Bronchial epithelial cell (primary cell): ENCODE results near the gene ANKRD42. TPM values are rescaled to one million over a fixed set of nuclear protein-coding genes. Genes with fewer than 3 reads are reported as not detected.

Experiments
- DNase-seq: peaks from one replicate; pipeline ENCODE4 v3.0.0-alpha.2; 2010; ENCODE audit warnings: low read depth
- FAIRE-seq: peaks from 2 replicates; lab custom pipeline; 2011; peaks lifted over from hg19 to GRCh38; lab: Jason Lieb, UNC
- H3K27me3 ChIP-seq: 2 replicates; pipeline ENCODE4 v1.5.1; 2011; ENCODE audit warnings: low read length; ENCODE audit not compliant: control insufficient read depth, insufficient read depth
- H3K36me3 ChIP-seq: 2 replicates; pipeline ENCODE4 v1.5.1; 2011; ENCODE audit warnings: low read length; ENCODE audit not compliant: control insufficient read depth, insufficient read depth
- H3K4me3 ChIP-seq: 2 replicates; pipeline ENCODE4 v1.5.1; 2011; ENCODE audit warnings: mild to moderate bottlenecking, low read depth, low read length, control low read depth
- CTCF ChIP-seq: IDR thresholded peaks from 2 replicates; pipeline ENCODE4 v1.5.1; 2011; ENCODE audit warnings: mild to moderate bottlenecking, moderate library complexity, low read length, control low read depth, inconsistent platforms; ENCODE audit not compliant: insufficient read depth, severe bottlenecking
- total RNA-seq: library from RNA; depleted of rRNA; stranded (reverse); fragments of >200 nt; gene quantifications from 2 replicates; pipeline ENCODE4 v1.2.1, GENCODE V29; 2014

ANKRD42 gene
- total RNA-seq, 1 donor from 2014 or later: 4.7 TPM

GRCh38 chr11:83153764-83154163, 39.7 kb upstream of the ANKRD42 start:
- no peak overlapping the region for H3K4me3 ChIP-seq
- DNase-seq: no peak
- TF ChIP-seq CTCF: no peak
- no peaks in the 10 kb centered on the region for H3K27me3 ChIP-seq
- H3K36me3 ChIP-seq: peaks cover 1% of the 10 kb centered on the region
- no peak for FAIRE-seq

GRCh38 chr11:83156144-83156995, 37.1 kb upstream of the ANKRD42 start:
- peak overlapping the region; percentile 46 for H3K4me3 ChIP-seq
- DNase-seq: peak; percentile 100
- H3K27me3 ChIP-seq: no peaks in the 10 kb centered on the region
- TF ChIP-seq CTCF: no peak
- peak; percentile 95 for FAIRE-seq
- peaks cover 5% of the 10 kb centered on the region for H3K36me3 ChIP-seq

- DNase-seq: no peak
- no peak for FAIRE-seq
These were observed 36.4 kb upstream of the ANKRD42 start, which contains the start of gene PCF11 for GRCh38 chr11:83156996-83157593. TSS of gene PCF11 (plus strand) at chr11:83157131. CDS start at chr11:83157440, 309 bp downstream.

GRCh38 chr11:83157594-83158356, 35.7 kb upstream of the ANKRD42 start:
- no peak for TF ChIP-seq CTCF
- H3K36me3 ChIP-seq: peaks cover 5% of the 10 kb centered on the region
- DNase-seq (peak; percentile 30), FAIRE-seq (no peak)
- H3K27me3 ChIP-seq: no peaks in the 10 kb centered on the region
- peak overlapping the region; percentile 98 for H3K4me3 ChIP-seq

More at GRCh38 chr11:83156996-83157593, 36.4 kb upstream of the ANKRD42 start, which contains the start of gene PCF11:
- peak within 1 kb of the TSS; percentile 98 for H3K4me3 ChIP-seq
- no peak for TF ChIP-seq CTCF
- H3K36me3 ChIP-seq: peaks cover 5% of the 10 kb centered on the region
- H3K27me3 ChIP-seq: no peaks in the 10 kb centered on the region

GRCh38 chr11:83158357-83158786, 35.1 kb upstream of the ANKRD42 start:
- no peak for FAIRE-seq
- peak; percentile 5 for TF ChIP-seq CTCF
- Histone ChIP-seq H3K27me3 (no peaks in the 10 kb centered on the region), H3K4me3 (peak overlapping the region; percentile 98), H3K36me3 (peaks cover 5% of the 10 kb centered on the region)
- no peak for DNase-seq
